ENCODE results near the gene PIGB.

GRCh38 chr15:55327387-55327786, 8.4 kb downstream of the PIGB start:
- no peak for TF ChIP-seq CREB1 (IDR thresholded peaks at IDR 0.05; ENCODE audit: low read depth)
- no peak for TF ChIP-seq TAF1 (IDR thresholded peaks at IDR 0.05; ENCODE audit: low read depth)
- TF ChIP-seq TEAD4 (IDR thresholded peaks at IDR 0.05), result no peak
- TF ChIP-seq EGR1 (IDR thresholded peaks at IDR 0.05), result no peak
- TF ChIP-seq USF1 (IDR thresholded peaks at IDR 0.05), result no peak
- TF ChIP-seq NFIC (IDR thresholded peaks at IDR 0.05), result no peak
- TF ChIP-seq CEBPB (IDR thresholded peaks at IDR 0.05), result no peak
- no peak for TF ChIP-seq RAD21 (IDR thresholded peaks at IDR 0.05; ENCODE audit: low read depth)

All from Ishikawa (cell line).